Liver (tissue), 9 donors: ENCODE data around the gene ELOF1. TPM values are rescaled to one million over a fixed set of nuclear protein-coding genes. Genes with fewer than 3 reads are reported as not detected.

Source experiments
- DNase-seq: peaks from one replicate; pipeline ENCODE4 v3.0.0-alpha.2; 2017; ENCODE audit warnings: low spot score
- H3K27ac ChIP-seq, 2 donors: one replicate each; pipeline ENCODE4 v1.7.0; 2013; ENCODE audit warnings: inconsistent platforms in 2 of 2, low read length in 2 of 2, control low read depth in 1 of 2, low read depth in 1 of 2, mild to moderate bottlenecking in 1 of 2
- H3K27me3 ChIP-seq, 4 donors: one replicate each; pipeline versions ENCODE4 v1.6.1 to v1.7.0; 2013; ENCODE audit warnings: low read length in 3 of 4, inconsistent platforms in 1 of 4, mild to moderate bottlenecking in 1 of 4, moderate library complexity in 1 of 4; ENCODE audit not compliant: control insufficient read depth in 4 of 4, insufficient read depth in 4 of 4
- H3K36me3 ChIP-seq, 4 donors: one replicate each; pipeline versions ENCODE4 v1.6.1 to v1.7.0; 2013; ENCODE audit warnings: low read length in 3 of 4, mild to moderate bottlenecking in 3 of 4, low read depth in 1 of 4, moderate library complexity in 1 of 4; ENCODE audit not compliant: control insufficient read depth in 4 of 4, insufficient read depth in 3 of 4
- H3K4me1 ChIP-seq, 4 donors: one replicate each; pipeline versions ENCODE4 v1.6.1 to v1.7.0; 2013; ENCODE audit warnings: low read length in 3 of 4, mild to moderate bottlenecking in 3 of 4, moderate library complexity in 1 of 4; ENCODE audit not compliant: control insufficient read depth in 4 of 4, insufficient read depth in 4 of 4
- H3K4me3 ChIP-seq, 3 donors: one replicate each; pipeline versions ENCODE4 v1.6.1 to v1.7.0; 2013; ENCODE audit warnings: low read length in 3 of 3, control low read depth in 1 of 3, low read depth in 1 of 3, mild to moderate bottlenecking in 1 of 3
- H3K9ac ChIP-seq, 2 donors: one replicate each; pipeline ENCODE4 v1.7.0; 2013; ENCODE audit warnings: low read length in 2 of 2, mild to moderate bottlenecking in 2 of 2, moderate library complexity in 2 of 2, control low read depth in 1 of 2, low read depth in 1 of 2
- H3K9me3 ChIP-seq, 4 donors: one replicate each; pipeline versions ENCODE4 v1.6.1 to v1.7.0; 2013; ENCODE audit warnings: low read length in 3 of 4; ENCODE audit not compliant: control insufficient read depth in 4 of 4
- ATF3 ChIP-seq: IDR thresholded peaks from 2 replicates; pipeline ENCODE4 v1.6.1; 2016; ENCODE audit warnings: antibody characterized with exemption
- CTCF ChIP-seq: fragments of 150-350 bp; IDR thresholded peaks from 2 replicates; pipeline ENCODE4 v1.5.1; 2017; ENCODE audit warnings: improper control_type of control experiment, low read depth, low read length; ENCODE audit not compliant: missing input control
- EGR1 ChIP-seq, 2 donors: IDR thresholded peaks; 2 replicates each; pipeline ENCODE4 v1.6.1; 2016 to 2018; ENCODE audit warnings: antibody characterized with exemption in 2 of 2, low read depth in 2 of 2
- FOXA1 ChIP-seq: IDR thresholded peaks from 2 replicates; pipeline ENCODE4 v1.6.1; 2016; ENCODE audit warnings: antibody characterized with exemption
- FOXA2 ChIP-seq: IDR thresholded peaks from 2 replicates; pipeline ENCODE4 v1.6.1; 2016; ENCODE audit warnings: antibody characterized with exemption
- GABPA ChIP-seq, 2 donors: IDR thresholded peaks in 1 of 2; conservative IDR thresholded peaks in 1 of 2; 2 replicates each; pipeline ENCODE4 v1.6.1; 2016; ENCODE audit warnings: antibody characterized with exemption in 2 of 2, mild to moderate bottlenecking in 1 of 2, moderate library complexity in 1 of 2
- HNF4A ChIP-seq, 2 donors: conservative IDR thresholded peaks; 2 replicates each; pipeline ENCODE4 v1.6.1; 2016; ENCODE audit warnings: antibody characterized with exemption in 2 of 2, mild to moderate bottlenecking in 2 of 2
- HNF4G ChIP-seq: IDR thresholded peaks from 2 replicates; pipeline ENCODE4 v1.6.1; 2016; ENCODE audit warnings: antibody characterized with exemption
- JUND ChIP-seq, 2 donors: IDR thresholded peaks; 2 replicates each; pipeline ENCODE4 v1.6.1; 2016; ENCODE audit warnings: antibody characterized with exemption in 2 of 2
- MAX ChIP-seq: IDR thresholded peaks from 2 replicates; pipeline ENCODE4 v1.6.1; 2016; ENCODE audit warnings: antibody characterized with exemption
- NR2F2 ChIP-seq: IDR thresholded peaks from 2 replicates; pipeline ENCODE4 v1.6.1; 2016; ENCODE audit warnings: antibody characterized with exemption
- RAD21 ChIP-seq, 2 donors: IDR thresholded peaks; 2 replicates each; pipeline ENCODE4 v1.6.1; 2016; ENCODE audit warnings: antibody characterized with exemption in 2 of 2, mild to moderate bottlenecking in 2 of 2
- REST ChIP-seq: IDR thresholded peaks from 2 replicates; pipeline ENCODE4 v1.6.1; 2016; ENCODE audit warnings: antibody characterized with exemption, mild to moderate bottlenecking
- RXRA ChIP-seq, 2 donors: IDR thresholded peaks; 2 replicates each; pipeline ENCODE4 v1.6.1; 2017 to 2018; ENCODE audit warnings: antibody characterized with exemption in 2 of 2, mild to moderate bottlenecking in 1 of 2
- SP1 ChIP-seq: IDR thresholded peaks from 2 replicates; pipeline ENCODE4 v1.6.1; 2018; ENCODE audit warnings: antibody characterized with exemption, mild to moderate bottlenecking
- TAF1 ChIP-seq: conservative IDR thresholded peaks from 2 replicates; pipeline ENCODE4 v1.6.1; 2016; ENCODE audit warnings: antibody characterized with exemption, mild to moderate bottlenecking
- YY1 ChIP-seq: IDR thresholded peaks from 2 replicates; pipeline ENCODE4 v1.6.1; 2016; ENCODE audit warnings: antibody characterized with exemption, mild to moderate bottlenecking
- ZBTB33 ChIP-seq: IDR thresholded peaks from 2 replicates; pipeline ENCODE4 v1.6.1; 2016; ENCODE audit warnings: antibody characterized with exemption
- WGBS: extraction: QIAGEN DNeasy Blood & Tissue Kit; methylation state at CpG from one replicate; pipeline ENCODE4 v1.1.7; 2013; 5-methylcytosine and 5-hydroxymethylcytosine counted together
- polyA plus RNA-seq, 2 donors: library from polyadenylated mRNA; stranded (reverse) in 1 of 2; unstranded in 1 of 2; fragments of 200-250 nt in 1 of 2; fragments of >200 nt in 1 of 2; fragmentation: Nextera tagmentation in 1 of 2; extraction: Ambion mirVana in 1 of 2; gene quantifications; one replicate each; pipeline versions ENCODE4 v1.2.1 to v1.2.3, GENCODE V29; 2013 to 2015
- total RNA-seq, 2 donors: library from RNA; depleted of rRNA; stranded (reverse); fragments of >200 nt; gene quantifications; one replicate each; pipeline ENCODE4 v1.2.3, GENCODE V29; 2014
- donor health status: healthy.
- donor health status: healthy.
- donor health status: healthy.
- donor health status: healthy.
- donor health status: healthy.

Gene ELOF1
- total and polyA plus RNA-seq, 4 donors = 11.1 to 37.9 (median 24.0) TPM

- TF ChIP-seq REST = no peak
- no peak for TF ChIP-seq RXRA (IDR thresholded peaks at IDR 0.05)
- TF ChIP-seq ATF3 = no peak
- TF ChIP-seq RAD21 (IDR thresholded peaks at IDR 0.05) = no peak
- no peak for TF ChIP-seq FOXA2
These were observed 27.3 kb upstream of the ELOF1 start (continued) for GRCh38 chr19:11586331-11586730.

- Histone ChIP-seq H3K36me3 (no peaks in the 10 kb centered on the region), H3K9ac (no peak overlapping the region), H3K4me1 (peaks cover 0 to 13% (median 7%) of the 10 kb centered on the region in 4 donors), H3K9me3 (no peaks in the 10 kb centered on the region), H3K27me3 (no peaks in the 10 kb centered on the region), H3K27ac (no peak overlapping the region), H3K4me3 (no peak overlapping the region)
- no peak for TF ChIP-seq FOXA2
- no peak for TF ChIP-seq TAF1
- no peak for TF ChIP-seq ATF3
- no peak for TF ChIP-seq EGR1 (IDR thresholded peaks at IDR 0.05; ENCODE audit: low read depth in 2 of 2)
- TF ChIP-seq REST = no peak
- no peak for TF ChIP-seq NR2F2
- TF ChIP-seq YY1 = no peak
- TF ChIP-seq SP1 = no peak
- TF ChIP-seq RAD21 (IDR thresholded peaks at IDR 0.05) = no peak
- TF ChIP-seq JUND (IDR thresholded peaks at IDR 0.05) = no peak
- TF ChIP-seq RXRA (IDR thresholded peaks at IDR 0.05) = no peak
- no peak for TF ChIP-seq FOXA1
- no peak for TF ChIP-seq MAX
- no peak for TF ChIP-seq HNF4A (conservative IDR thresholded peaks at IDR 0.05)
- no peak for TF ChIP-seq ZBTB33
- TF ChIP-seq CTCF = no peak
- TF ChIP-seq HNF4G = no peak
- no peak for TF ChIP-seq GABPA (IDR thresholded peaks at IDR 0.05 in 1 of 2, conservative IDR thresholded peaks at IDR 0.05 in 1 of 2)
- DNase-seq = no peak
- WGBS = 60% methylated on average over 3 of the region's 3 CpGs
These were observed 22.7 kb upstream of the ELOF1 start for GRCh38 chr19:11581740-11582139.
